A673 (cell line): ENCODE results near the gene NAV2.

Source experiments
- CTCF ChIP-seq: fragments of 300-800, 200-600 bp; sonication (generic); conservative IDR thresholded peaks from 2 replicates; pipeline ENCODE4 v1.5.1; 2017; ENCODE audit warnings: low read depth, mild to moderate bottlenecking, antibody characterized with exemption, low read length, moderate library complexity, mixed read lengths
- EZH2 ChIP-seq: fragments of 200-600 bp; sonication (generic); IDR thresholded peaks from 2 replicates; pipeline ENCODE4 v1.6.1; 2017; ENCODE audit warnings: borderline replicate concordance, low read depth, mild to moderate bottlenecking, mixed read lengths, antibody characterized with exemption, low read length; ENCODE audit not compliant: poor library complexity, severe bottlenecking

- TF ChIP-seq CTCF (no peak), EZH2 (no peak)
Observed at GRCh38 chr11:19976281-19976941, 263.8 kb downstream of the NAV2 start.
